Stimulated activated CD8-positive, alpha-beta memory T cell treated with anti-CD3 and anti-CD28 coated beads, Interleukin-7, amount 100 ng/mL, for 4 hours (primary cell): ENCODE measurements around the gene CHST11.

Source experiments
- DNase-seq, 2 donors: peaks; one replicate each; pipeline ENCODE4 v3.0.0-alpha.2; 2020; ENCODE audit warnings: low read depth in 2 of 2

The CHST11 gene

DNA sequence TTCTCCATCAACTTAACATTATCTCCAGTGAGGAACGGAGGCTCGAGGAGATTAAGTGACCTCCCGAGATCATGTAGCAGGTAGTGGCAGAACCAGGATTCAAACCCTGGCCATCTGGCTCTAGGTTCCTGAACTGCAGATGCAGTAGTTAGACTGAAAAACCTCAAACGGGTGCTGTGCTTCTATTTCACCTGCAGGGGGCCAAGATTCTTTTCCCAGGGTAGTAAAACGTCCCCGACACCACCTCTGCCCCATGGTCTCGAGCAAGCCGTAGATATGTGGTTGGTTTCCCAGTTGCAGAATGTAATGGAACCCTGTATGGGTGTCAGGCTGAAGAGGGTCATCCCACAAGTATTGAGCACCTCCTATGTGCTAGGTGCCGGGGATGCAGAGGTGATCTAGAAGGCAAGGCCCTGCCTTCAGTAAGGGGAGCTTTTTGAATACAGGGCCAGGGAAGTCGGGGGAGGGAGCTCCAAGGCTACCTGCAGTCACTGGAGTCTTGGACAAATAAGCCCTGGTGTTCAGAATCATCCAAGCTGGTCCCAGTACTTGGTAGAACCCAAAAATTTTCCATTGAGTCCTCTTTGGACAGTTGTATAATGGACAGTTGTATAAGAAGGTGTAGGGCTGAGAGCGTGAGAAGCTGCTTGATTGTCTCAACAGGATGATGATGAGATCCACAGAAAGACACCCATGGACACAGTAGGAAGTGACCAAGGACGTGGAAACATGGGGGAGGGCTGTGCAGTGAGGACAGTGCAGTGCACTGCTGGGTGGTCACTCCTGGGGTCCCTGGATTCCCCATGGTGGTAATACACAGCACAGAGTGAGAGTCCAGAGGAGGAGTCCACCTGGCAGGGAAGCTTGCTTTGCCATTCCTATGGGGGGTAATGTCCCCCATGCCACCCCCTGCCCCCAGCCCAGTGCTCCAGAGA lies 197.2 kb downstream of the CHST11 start:
- no peak for DNase-seq

DNA sequence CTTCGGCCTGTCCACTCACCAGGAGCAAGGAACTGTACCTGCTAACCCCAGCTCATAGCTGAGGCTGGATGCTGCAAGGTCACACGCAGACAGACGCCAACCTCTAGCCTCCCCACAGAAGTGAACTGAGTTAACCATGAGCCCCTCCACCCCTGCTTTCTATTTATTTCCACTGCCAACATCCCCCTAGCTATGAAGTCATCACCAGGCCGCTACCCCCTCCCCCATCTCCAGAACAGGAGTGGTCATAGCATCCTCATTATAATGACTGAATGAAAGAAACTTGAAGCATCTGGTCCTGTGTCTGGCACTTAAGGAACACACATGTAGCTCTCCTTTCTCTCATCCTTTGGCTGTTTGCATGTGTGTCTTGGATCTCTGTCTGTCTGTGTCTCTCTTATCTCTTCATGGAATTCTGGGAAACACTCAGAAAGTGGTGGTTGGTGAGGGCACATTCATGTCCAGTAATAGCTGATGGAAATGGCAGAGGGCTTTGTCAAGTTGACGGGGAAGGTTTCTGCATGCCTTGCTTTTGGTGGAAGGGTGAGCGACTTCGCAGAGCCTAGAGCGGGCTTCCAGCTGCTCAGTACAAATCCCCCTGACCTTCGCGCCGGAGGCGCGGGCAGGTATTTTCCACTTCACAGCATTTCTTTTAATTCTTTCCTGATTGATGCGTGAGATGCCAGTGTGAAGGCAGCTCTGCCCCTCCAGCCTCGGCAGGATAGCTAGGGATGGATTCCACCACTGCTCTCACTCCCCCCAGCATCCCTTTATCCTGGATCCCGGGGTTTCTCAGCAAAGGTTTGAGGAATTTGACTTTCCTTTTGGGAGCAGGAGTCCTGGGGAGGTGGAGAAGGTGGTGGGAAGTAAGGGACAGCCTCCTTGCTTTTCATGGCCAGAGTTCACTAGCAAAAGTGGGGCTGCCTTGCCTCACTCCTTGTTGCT lies 198.2 kb downstream of the CHST11 start:
- no peak for DNase-seq

GRCh38 chr12:104656383-104656782 lies 199.6 kb downstream of the CHST11 start:
- no peak for DNase-seq

- DNase-seq: no peak
Measured at GRCh38 chr12:104656921-104657320, 200.2 kb downstream of the CHST11 start.

DNA sequence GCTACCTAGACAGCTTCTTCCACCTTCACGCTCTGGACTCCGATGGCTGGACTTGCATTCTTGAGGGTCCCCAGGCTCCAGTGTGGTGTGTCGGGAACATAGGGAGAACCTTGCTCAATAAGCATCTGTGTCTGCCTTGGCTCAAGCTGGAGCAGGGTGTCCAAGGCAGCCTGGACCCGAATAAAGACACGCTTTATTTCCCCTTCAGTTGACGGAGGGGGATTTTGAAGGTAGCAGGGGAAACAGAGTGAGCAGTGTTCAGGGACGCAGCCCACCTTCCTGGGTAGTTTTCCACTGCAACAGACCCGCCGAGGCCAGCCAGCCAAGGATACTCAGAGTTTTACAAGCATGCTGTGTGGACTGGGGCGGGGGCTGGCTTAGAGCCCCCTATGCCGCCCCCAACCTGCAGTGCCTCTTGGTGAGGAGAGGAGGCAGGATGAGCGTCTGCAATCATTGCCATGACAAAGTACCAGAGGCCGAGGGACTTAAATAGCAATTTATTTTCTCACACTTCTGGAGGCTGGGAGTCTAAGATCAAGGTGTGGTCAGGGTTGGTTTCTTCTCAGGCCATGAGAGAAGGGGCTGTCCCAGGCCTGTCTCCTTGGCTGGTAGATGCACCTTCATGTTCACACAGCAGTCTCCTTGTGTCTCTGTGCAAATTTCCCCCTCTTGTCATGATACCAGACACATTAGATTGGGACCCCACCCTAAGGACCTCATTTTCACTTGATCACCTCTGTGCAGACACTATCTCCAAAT lies 201.2 kb downstream of the CHST11 start:
- no peak for DNase-seq

- DNase-seq: no peak
Measured at GRCh38 chr12:104659058-104659457, 202.3 kb downstream of the CHST11 start.

- no peak for DNase-seq
Measured at GRCh38 chr12:104662203-104662602, 205.5 kb downstream of the CHST11 start.

GRCh38 chr12:104662908-104663307 lies 206.2 kb downstream of the CHST11 start:
- DNase-seq: no peak

GRCh38 chr12:104664351-104664750 lies 207.6 kb downstream of the CHST11 start:
- no peak for DNase-seq

DNA sequence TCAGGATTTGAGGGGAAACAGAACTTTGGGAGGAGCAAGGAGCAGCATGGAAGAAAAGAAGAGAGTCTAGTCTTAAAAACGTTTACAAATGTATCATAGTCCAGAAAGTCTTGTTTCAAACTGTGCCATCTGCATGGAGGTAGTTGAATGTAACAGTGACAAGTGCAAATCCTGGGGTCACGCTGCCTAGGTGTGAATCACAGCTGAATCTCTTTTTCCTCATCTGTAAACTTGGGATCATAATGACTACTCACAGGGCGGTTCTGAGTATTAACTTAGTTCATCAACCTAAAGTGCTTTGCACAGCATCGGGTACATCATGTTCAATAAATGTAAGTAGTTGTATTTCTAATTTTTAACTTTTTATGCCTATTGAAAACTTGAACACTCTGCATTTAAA lies 208.5 kb downstream of the CHST11 start:
- no peak for DNase-seq

GRCh38 chr12:104667139-104667538 lies 210.4 kb downstream of the CHST11 start:
- DNase-seq: no peak

DNA sequence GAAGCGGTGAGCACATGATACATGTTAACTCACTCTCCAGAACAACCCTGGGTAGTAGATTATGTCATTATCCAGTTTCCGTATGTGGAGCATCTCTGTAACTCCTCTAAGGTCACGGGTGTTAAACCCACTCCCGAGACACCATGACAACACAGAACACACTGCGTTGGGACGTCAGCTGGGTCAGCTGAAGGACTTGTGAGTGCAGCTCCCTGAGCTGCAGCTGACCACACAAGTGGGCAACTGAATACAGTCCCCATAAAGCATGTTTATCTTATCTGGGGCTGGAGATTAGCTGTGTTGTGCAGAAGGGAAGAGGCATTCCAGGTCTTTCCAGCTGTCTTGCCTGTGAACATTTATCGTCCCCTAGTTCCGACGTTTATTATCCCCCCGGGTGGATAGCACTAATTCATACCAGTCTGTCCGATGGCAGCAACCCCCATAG lies 211.5 kb downstream of the CHST11 start:
- no peak for DNase-seq

GRCh38 chr12:104669089-104669721 lies 212.5 kb downstream of the CHST11 start:
- no peak for DNase-seq

- no peak for DNase-seq
Measured at GRCh38 chr12:104669851-104670337, 213.1 kb downstream of the CHST11 start.

- DNase-seq: no peak
Measured at GRCh38 chr12:104670439-104671408, 214.0 kb downstream of the CHST11 start.

GRCh38 chr12:104671409-104672095 lies 214.8 kb downstream of the CHST11 start:
- DNase-seq: peak; percentile 80 to 90

DNA sequence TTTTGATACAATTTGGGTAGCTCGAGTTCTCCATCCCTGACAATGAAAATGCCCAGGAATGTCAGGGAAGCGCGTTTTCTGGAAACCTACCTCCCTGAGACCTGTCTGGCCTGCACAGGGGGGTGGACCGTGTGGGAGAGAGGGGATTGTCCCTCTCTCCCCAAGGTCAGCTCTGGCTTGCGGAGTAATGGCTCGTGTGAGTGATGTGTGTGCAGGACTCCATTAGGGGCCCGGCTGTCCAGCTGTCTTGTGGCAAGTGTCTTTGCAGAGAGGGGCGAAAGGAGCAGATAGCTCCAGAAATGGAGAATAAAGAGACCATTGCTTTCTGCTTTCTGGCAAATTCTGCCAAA lies 215.3 kb downstream of the CHST11 start:
- DNase-seq: no peak

DNA sequence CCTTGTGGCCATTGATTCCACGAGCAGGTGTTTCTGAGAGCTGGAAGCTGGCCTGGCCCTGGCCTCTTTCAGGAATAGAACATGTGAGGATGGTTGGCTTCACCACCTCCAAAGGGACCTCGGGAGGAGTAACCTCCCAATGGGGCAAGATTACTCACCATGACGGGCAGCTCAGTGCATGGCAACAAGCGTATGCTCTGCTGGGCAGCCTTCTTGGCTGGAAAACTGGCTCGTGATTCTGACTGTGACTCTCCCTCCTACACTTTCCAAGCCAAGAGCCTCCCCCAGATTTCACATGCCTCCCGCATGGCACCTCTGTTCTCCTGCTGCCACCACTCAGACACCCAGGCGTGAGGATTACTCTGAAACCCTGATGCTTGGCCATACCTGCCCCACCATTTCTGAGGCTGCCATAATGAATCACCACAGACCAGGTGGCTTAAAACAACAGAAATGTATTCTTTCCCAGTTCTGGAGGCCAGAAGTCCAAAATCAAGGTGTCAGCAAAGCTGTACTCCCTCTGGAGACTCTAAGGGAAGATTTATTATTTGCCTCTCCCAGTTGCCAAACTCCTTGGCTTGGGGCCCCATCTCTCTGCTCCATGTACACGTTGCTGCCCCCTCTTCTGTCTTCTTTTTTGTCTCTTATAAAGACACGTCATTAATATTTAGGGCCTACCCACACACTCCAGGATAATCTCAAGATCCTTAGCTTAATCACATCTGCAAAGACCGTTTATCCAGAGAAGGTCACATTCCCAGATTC lies 215.9 kb downstream of the CHST11 start:
- no peak for DNase-seq

DNA sequence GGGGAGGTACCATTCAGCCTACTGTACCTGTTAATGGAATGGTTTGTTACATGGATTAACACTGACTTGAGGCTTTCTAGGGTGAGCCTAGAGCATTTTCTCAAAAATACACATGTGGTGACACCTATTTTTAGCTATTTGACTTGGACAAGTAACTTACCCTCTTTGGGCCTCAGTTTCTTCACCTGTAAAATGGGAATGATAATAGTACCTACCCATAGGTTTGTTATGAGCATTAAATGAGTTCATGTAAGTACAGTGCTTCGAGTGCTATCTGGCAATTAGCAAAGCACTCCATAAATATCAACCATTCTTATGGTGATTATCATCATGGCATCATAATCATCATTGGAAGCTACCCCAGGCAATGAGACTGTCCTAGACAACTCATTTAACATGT lies 216.5 kb downstream of the CHST11 start:
- DNase-seq: no peak
